Adrenal gland (tissue), 12 donors: ENCODE data around the gene SCN11A. TPM values are rescaled to one million over a fixed set of nuclear protein-coding genes. Genes with fewer than 3 reads are reported as not detected.

Experiments
- DNase-seq, 7 donors: peaks; one replicate each; pipeline ENCODE4 v3.0.0-alpha.2; 2019 to 2020
- H3K27ac ChIP-seq, 5 donors: fragments of 200-600 bp; sonication (generic) in 4 of 5; 1 replicate in 3 of 5; 2 replicates in 2 of 5; pipeline versions ENCODE4 v1.5.1 to v1.8.0; 2016 to 2020; ENCODE audit warnings: mild to moderate bottlenecking in 1 of 5
- H3K27me3 ChIP-seq: fragments of 200-600 bp; 2 replicates; pipeline ENCODE4 v1.8.0; 2021
- H3K36me3 ChIP-seq, 2 donors: fragments of 200-600 bp; replicated peaks in 1 of 2; 1 replicate in 1 of 2; 2 replicates in 1 of 2; pipeline versions ENCODE4 v1.5.1 to v1.8.0; 2018 to 2022
- H3K4me1 ChIP-seq, 2 donors: fragments of 200-600 bp; replicated peaks in 1 of 2; 1 replicate in 1 of 2; 2 replicates in 1 of 2; pipeline versions ENCODE4 v1.5.1 to v1.8.0; 2018 to 2021
- H3K4me3 ChIP-seq, 4 donors: fragments of 200-600 bp; sonication (generic) in 3 of 4; one replicate each; pipeline ENCODE4 v1.5.1; 2016 to 2018
- H3K9me3 ChIP-seq, 3 donors: fragments of 200-600 bp; sonication (generic) in 1 of 3; replicated peaks in 1 of 3; 1 replicate in 2 of 3; 2 replicates in 1 of 3; pipeline versions ENCODE4 v1.5.1 to v1.8.0; 2016 to 2021
- POLR2A ChIP-seq, 2 donors: fragments of 450-650 bp; IDR thresholded peaks; one replicate each; pipeline ENCODE4 v1.6.1; 2017; ENCODE audit warnings: antibody characterized with exemption in 2 of 2, mild to moderate bottlenecking in 2 of 2, moderate library complexity in 1 of 2
- WGBS, 4 donors: extraction: QIAGEN DNeasy Blood & Tissue Kit in 2 of 4; methylation state at CpG; one replicate each; pipeline versions ENCODE4 v1.1.5 to v1.1.7; 2013 to 2017; 5-methylcytosine and 5-hydroxymethylcytosine counted together
- intact Hi-C, 2 donors: fragments of 100-400 bp; cut with DNase I; formaldehyde crosslinking; loops; one replicate each; pipeline versions ENCODE4 v1.14.1 to v1.15.0; 2022 to 2023
- polyA plus RNA-seq, 3 donors: library from polyadenylated mRNA; stranded (reverse); fragments of 200-250 nt in 2 of 3; fragments of 350-450 nt in 1 of 3; fragmentation: Illumina TruSeq in 1 of 3; extraction: RNeasy Lipid Tissue Mini Kit (QIAGEN cat#74804) in 1 of 3; gene quantifications; one replicate each; pipeline ENCODE4 v1.2.3, GENCODE V29; 2013 to 2014
- total RNA-seq, 9 donors: library from RNA; depleted of rRNA in 4 of 9; stranded (reverse); fragments of >200 nt in 4 of 9; fragments of 120-200 nt in 1 of 9; fragmentation: NEBNext Ultra II Directional in 1 of 9; extraction: Animal tissue kit (Norgen Biotek cat#: 25700) in 1 of 9; gene quantifications; one replicate each; pipeline versions ENCODE4 v1.1.0 to v1.2.4, GENCODE V29; 2013 to 2023
- TF ChIP-seq, protein P1 (sequence below), 6 experiments: fragments of 450-650 bp in 4 of 6; fragments of 200-600 bp in 2 of 6; sonication (generic) in 1 of 6; IDR thresholded peaks; 1 replicate in 5 of 6; 2 replicates in 1 of 6; pipeline versions ENCODE4 v1.5.1 to v1.8.0; 2016 to 2021; ENCODE audit warnings: antibody characterized with exemption in 6 of 6, mild to moderate bottlenecking in 2 of 6, moderate library complexity in 1 of 6
- donor health status: healthy with polysubstance abuse.
- donor health status: Bipolar disorder and iron deficiency.
- donor health status: DM: yes; HTN: yes; CAD: no.
- donor health status: DM: no; HTN: no; CAD: no.
- donor health status: DM: no; HTN: no; CAD: no.
- donor health status: DM: yes; HTN: yes; CAD: no.

Gene SCN11A
- total and polyA plus RNA-seq, 12 donors: 0.10 to 0.50 (median 0.18) TPM; not detected in 1

DNA sequence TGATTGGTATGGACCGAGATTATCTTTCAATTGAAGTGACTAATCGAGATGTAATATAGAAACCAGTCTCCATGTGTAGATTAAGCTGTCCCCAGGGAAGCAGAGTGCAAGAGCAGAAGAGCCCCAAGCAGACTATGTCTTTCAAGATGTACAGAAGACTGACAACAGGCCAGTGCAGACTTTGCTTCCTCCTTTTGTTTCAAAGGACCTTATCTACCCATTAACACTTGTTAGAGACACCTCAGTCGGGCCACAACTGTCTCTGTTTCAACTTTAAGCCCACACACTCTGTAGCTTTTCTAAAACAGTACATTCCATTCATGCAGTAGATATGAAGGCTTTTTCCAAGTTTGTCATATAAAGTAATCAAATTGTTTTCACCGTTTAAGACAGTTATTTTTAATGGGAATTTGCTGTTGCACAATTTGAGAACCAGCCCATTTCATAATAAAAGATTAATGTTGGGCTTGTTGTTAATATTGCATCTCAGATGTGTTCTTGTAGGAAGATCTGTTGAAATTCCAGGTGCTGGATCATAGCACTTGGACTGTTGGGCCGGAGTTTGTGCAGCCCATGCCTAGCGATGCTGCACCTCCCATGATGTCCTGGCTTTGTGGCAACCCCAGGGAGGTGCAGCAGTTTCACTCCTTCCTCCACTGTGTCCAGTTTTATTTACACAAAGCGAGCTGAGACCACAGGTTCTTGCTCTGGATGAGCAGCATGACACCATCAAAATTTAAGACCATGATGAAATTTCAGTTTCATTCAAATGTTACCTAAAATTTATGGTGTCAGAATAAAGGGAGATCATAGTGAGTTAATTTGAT lies 43.3 kb upstream of the SCN11A start:
- Histone ChIP-seq H3K27me3 (no peaks in the 10 kb centered on the region), H3K9me3 (no peaks in the 10 kb centered on the region), H3K36me3 (peaks cover 0 to 89% of the 10 kb centered on the region in 2 donors), H3K27ac (no peak overlapping the region), H3K4me1 (no peaks in the 10 kb centered on the region), H3K4me3 (no peak overlapping the region)
- peak in 1 of 7 donors; percentile 27 for DNase-seq
- intact Hi-C loops: no loop called here
- no peak for TF ChIP-seq POLR2A (IDR thresholded peaks at IDR 0.05)
- TF ChIP-seq, protein P1, sequence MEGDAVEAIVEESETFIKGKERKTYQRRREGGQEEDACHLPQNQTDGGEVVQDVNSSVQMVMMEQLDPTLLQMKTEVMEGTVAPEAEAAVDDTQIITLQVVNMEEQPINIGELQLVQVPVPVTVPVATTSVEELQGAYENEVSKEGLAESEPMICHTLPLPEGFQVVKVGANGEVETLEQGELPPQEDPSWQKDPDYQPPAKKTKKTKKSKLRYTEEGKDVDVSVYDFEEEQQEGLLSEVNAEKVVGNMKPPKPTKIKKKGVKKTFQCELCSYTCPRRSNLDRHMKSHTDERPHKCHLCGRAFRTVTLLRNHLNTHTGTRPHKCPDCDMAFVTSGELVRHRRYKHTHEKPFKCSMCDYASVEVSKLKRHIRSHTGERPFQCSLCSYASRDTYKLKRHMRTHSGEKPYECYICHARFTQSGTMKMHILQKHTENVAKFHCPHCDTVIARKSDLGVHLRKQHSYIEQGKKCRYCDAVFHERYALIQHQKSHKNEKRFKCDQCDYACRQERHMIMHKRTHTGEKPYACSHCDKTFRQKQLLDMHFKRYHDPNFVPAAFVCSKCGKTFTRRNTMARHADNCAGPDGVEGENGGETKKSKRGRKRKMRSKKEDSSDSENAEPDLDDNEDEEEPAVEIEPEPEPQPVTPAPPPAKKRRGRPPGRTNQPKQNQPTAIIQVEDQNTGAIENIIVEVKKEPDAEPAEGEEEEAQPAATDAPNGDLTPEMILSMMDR (IDR thresholded peaks at IDR 0.05): no peak
- 83 to 87% (median 85%) methylated on average over 7 of the region's 7 CpGs for WGBS, 4 donors

DNA sequence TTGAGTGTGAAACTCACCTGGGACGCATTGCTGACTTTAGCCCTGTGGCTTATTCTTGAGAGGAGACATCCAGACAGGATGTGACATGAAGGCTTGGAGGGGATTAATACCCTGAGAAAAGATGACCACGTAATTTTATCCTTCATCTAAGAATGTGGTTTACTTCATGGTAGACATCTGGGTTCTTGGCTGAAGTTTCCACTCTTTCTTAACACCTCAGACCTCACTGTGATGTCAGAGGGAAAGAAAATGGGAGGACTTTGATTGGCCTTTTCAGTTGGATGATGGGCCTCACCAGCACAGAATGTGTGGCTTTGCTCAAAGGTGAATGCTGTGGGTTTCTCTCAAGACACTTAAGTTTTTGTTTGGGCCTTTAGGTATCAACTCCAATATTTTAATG lies 39.2 kb upstream of the SCN11A start:
- Histone ChIP-seq H3K4me1 (no peaks in the 10 kb centered on the region), H3K36me3 (peaks cover 0 to 76% of the 10 kb centered on the region in 2 donors), H3K4me3 (no peak overlapping the region), H3K27me3 (no peaks in the 10 kb centered on the region), H3K9me3 (no peaks in the 10 kb centered on the region), H3K27ac (no peak overlapping the region)
- intact Hi-C loops: no loop called here
- TF ChIP-seq POLR2A (IDR thresholded peaks at IDR 0.05): no peak
- 91 to 96% (median 94%) methylated on average over 2 of the region's 2 CpGs for WGBS, 4 donors
- DNase-seq: no peak

DNA sequence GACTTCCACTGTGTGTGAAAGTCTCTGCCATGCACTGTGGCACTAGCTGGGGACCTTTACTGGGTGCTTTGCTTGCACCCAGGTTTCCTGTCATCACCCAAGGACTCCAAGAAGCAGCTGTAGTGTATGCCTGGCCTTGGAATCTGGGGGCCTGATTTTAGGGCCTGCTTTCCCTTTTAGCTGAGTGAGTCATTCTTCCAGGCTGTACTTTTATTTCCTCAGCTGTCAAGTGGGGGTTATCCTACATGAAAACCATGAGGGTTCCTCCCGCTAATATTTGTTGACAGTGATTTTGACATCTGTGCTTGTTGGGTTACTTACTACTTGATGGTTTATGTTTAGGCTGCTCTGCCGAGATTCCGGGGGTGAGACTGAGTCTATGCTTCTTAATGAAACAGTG lies 37.1 kb upstream of the SCN11A start:
- no peak overlapping the region for H3K4me3 ChIP-seq
- intact Hi-C loops: no loop called here
- 70 to 81% (median 76%) methylated on average over 3 of the region's 3 CpGs for WGBS, 4 donors
- no peaks in the 10 kb centered on the region for H3K4me1 ChIP-seq
- TF ChIP-seq, protein P1 (IDR thresholded peaks at IDR 0.05): no peak
- no peak for TF ChIP-seq POLR2A (IDR thresholded peaks at IDR 0.05)
- H3K27ac ChIP-seq: no peak overlapping the region
- peaks cover 0 to 70% of the 10 kb centered on the region in 2 donors for H3K36me3 ChIP-seq
- DNase-seq: no peak
- H3K27me3 ChIP-seq: no peaks in the 10 kb centered on the region
- H3K9me3 ChIP-seq: no peaks in the 10 kb centered on the region

DNA sequence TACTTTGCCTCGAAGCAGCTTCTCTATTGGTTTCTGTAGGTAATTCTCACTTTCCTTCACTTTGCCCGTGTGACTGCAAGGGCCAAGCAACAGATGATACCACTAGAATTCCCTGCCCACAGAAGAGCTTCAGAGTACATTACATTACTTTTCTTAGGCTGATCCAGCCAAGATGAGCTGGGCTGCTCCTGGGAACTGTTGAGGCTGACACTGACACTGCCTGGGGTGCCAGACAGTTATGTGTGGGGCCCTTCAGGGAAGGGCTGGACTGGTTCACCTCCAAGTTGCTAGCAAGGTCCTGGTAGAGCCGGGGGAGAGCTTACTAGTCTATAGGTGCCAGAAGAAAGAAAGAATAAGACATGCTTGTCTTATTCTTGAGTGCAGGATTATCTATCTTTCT lies 36.7 kb upstream of the SCN11A start:
- intact Hi-C loops: no loop called here
- DNase-seq: no peak
- no peaks in the 10 kb centered on the region for H3K9me3 ChIP-seq
- H3K4me1 ChIP-seq: no peaks in the 10 kb centered on the region
- 80 to 98% (median 90%) methylated on average over 3 of the region's 3 CpGs for WGBS, 4 donors
- H3K4me3 ChIP-seq: no peak overlapping the region
- peaks cover 0 to 66% of the 10 kb centered on the region in 2 donors for H3K36me3 ChIP-seq
- no peak overlapping the region for H3K27ac ChIP-seq
- TF ChIP-seq, protein P1 (IDR thresholded peaks at IDR 0.05): no peak
- TF ChIP-seq POLR2A (IDR thresholded peaks at IDR 0.05): no peak
- no peaks in the 10 kb centered on the region for H3K27me3 ChIP-seq

DNA sequence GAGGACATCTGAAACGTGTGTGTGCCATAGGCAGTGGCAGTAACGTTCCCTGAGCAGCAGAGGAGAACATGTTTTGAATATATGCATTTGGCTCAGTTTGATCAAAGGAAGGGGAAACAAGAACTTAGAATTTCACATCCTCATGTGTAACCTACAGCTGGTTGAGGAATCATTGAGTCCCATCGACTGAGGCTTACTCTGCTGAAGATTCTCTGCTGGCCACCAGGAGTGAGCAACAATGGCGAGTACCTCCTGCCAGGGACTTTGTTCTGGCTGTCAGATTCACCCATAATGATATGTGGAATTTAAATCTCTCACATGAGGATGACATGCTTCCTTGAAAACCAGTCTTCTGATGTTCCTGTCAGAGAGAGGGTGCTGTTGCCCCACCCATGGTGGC lies 34.4 kb upstream of the SCN11A start:
- H3K9me3 ChIP-seq: no peaks in the 10 kb centered on the region
- H3K36me3 ChIP-seq: peaks cover 0 to 53% of the 10 kb centered on the region in 2 donors
- H3K4me3 ChIP-seq: no peak overlapping the region
- no peaks in the 10 kb centered on the region for H3K27me3 ChIP-seq
- no peak overlapping the region for H3K27ac ChIP-seq
- 79 to 94% (median 90%) methylated on average over 4 of the region's 4 CpGs for WGBS, 4 donors
- intact Hi-C loops: no loop called here
- TF ChIP-seq POLR2A (IDR thresholded peaks at IDR 0.05): no peak
- TF ChIP-seq, protein P1 (IDR thresholded peaks at IDR 0.05): no peak
- DNase-seq: no peak
- H3K4me1 ChIP-seq: no peaks in the 10 kb centered on the region
